NOMO-1 treated with dmso at 0.1 percent for 144 hours (cell line): ENCODE data around the gene HERC2.

Source experiments
- DNase-seq: peaks from one replicate; lab custom pipeline; 2025; ENCODE audit not compliant: unreplicated experiment; lab: John Stamatoyannopoulos, UW

Gene HERC2

DNA sequence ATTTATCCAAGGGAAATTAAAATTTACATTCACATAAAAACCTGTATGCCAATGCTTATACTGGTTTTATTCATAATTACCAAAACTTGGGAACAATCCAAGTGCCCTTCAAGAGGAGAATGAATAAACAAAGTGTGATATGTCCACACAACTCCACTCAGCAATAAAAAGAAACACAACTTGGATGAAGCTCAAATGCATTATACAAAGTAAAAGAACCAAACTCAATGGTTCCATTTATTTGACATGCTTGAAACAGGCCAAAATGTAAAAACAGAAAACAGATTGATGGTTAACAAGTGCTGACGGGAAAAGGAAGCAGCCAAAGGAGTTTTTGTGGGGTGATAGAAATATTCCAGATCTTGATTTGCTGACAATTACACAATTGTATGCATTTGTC is 246.4 kb downstream of the HERC2 start:
- DNase-seq = no peak

DNA sequence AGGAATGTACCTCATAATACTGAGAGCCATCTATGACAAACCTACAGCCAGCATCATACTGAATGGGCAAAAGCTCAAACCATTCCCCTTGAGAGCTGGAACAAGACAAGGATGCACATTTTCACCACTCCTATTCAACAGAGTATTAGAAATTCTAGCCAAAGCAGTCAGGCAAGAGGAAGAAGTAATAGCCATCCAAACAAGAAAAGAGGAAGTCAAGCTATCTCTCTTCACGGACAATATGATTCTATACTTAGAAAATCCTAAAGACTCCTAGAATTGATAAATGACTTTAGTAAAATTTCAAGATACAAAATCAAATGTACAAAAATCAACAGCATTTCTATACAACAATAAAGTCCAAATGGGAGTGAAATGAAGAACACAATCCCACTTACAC is 253.0 kb downstream of the HERC2 start:
- DNase-seq = no peak

DNA sequence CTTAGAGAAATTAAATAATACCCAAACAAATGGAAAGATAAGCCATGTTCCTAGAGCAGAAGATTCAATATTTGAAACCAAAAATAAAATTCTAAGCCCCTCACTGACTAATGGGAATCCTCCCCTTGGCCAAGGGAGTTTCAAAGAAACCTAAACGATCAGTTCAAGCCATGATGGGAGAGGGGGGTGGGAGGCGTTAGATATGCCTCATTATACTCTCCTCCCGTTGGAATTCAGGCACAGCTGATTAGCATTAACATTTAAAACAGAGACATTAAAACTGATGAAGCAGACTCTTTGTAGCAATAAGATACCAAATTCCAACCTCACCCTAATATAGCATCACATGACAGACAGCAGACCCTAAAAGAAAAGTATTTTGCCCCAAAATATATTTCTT is 255.7 kb downstream of the HERC2 start:
- DNase-seq = no peak
